Putamen (tissue), 1 donor: Measurements from ENCODE around the gene CTDSP2.
A peak's percentile ranks its signal among the peaks of the same experiment; 100 is the strongest.
"Not testable (repeated sequence)": the region's sequence is repeated elsewhere in the genome, so short reads cannot be mapped to it uniquely, and the experiment has no call there.

Experiments
- DNase-seq: peaks from one replicate; pipeline ENCODE4 v3.0.0-alpha.2; 2016; ENCODE audit warnings: low spot score

Gene CTDSP2

DNA sequence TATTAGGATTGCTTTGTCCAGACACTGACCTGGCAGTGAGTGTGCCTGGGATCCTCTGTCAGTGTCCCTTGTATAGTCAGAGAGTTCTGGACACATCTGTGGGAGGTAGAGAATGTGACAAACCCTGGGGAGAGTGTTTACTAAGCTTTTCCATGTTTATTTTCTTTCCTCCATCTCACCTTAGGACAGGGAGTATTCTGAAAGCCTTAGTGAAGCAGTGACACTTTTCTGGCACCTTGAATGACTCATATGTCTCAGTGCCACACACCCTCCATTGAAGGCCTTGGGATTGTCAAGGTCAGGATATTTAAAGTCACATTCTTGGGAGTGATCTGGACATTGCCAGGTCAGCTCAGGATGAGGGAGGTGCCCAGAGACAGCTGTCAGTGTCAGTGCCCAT lies 34.9 kb upstream of the CTDSP2 start:
- DNase-seq: no peak

DNA sequence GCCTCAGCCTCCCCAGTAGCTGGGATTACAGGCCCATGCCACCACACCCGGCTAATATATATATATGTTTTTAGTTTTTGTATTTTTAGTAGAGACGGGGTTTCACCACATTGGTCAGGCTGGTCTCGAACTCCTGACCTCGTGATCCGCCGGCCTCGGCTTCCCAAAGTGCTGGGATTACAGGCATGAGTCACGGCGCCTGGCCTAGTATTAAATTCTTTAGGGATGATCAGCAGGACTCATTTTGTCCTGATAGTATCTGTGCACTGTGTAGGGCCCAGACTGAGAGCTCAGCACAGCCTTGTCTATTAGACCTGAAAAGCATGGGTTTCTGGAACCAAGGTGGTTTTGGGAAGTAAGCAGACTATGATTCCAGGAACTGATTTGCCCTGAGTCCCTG lies 34.5 kb upstream of the CTDSP2 start:
- DNase-seq: not testable (repeated sequence)

DNA sequence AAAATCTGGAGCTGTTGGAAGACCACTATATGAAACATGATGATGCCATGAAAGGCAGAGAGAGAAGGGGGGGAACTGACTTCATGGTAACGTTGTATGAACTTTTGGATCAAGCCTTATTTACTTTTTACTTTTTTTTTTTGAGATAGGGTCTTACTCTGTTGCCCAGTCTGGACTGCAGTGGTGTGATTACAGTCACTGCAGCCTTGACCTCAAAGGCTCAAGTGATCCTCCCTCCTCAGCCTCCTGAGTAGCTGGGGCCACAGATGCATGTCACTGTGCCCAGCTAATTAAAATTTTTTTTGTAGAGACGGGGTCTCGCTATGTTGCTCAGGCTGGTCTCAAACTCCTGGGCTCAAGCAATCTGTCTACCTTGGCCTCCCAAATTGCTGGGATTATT lies 31.3 kb upstream of the CTDSP2 start:
- DNase-seq: no peak

DNA sequence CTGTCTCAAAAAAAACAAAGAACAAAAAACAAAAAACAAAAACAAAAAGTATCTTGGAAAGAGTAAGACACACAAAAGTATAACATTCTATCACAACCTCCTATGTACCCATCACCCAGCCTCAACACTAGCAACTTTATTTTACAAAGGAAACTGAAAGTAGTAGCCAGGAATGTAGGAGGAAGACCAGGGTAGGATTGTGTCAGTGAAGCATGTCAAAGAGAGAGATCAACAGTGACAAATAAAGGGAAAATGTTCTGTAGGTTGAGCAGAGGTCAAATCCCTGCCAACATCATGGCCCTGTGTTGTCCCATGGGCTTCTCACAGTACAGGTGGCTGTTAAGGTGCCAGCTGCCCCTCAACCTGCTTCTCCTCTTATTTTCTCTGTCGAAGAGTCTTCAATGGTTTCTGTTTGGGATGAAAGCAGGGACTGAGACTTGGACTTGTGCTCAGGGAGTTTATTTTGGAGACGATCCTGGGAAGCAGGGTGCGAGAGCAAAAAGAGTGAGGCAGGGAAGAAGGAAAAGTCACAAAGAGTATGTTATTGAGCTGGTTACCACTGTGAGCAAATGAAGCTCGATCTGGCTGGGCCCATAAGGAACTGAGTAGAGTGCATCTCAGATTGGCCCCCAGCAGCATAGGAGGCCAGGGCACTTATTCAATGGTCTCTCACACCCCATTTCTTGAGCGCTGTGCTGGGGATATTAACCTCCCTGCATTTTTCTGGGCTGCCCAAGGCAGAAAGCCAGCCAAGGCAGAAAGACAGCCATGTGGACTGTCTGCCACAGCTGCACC lies 29.4 kb upstream of the CTDSP2 start:
- no peak for DNase-seq

DNA sequence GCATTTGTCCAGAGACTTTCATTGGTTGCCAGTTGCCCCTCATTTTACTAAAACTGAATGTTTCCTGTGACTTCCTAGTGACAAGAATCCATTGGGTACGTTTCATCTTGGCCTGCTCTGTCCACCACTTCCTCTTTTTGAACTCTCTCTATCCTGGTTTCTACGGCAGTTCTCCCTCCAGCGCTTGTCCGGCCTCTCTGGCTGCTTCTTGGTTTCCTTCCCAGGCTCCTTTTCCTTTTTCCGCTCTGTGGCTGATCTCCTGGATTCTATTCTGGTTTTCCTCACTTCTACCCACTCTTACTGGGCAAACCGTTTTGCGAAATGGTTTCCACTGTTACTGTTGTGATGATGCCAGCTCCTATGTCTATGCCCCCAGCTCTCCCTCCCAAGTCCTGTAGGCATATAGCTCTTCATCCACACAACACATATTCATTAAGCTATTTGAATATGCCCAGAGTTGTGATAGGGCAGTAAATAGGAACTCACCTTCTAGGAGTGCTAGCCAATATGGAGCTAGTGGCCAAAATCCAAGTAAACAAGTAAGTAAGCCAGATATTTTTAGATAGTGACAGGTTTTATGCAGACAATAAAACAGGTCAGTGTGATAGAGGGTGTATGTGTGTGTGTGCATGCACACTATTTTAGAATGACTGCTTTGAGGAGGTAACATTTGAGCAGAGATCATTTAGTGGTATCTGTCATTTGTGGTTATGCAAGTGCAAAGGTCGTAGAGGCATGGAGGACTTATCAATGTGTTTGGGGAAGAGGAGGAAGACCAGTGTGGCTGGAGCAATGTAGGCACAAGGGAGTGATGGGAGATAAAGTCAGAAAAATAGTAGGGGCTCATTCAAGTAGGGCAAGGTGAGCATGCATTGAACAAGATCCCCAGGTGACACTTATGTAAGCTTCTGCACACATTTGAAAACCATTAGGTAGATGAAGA lies 27.9 kb upstream of the CTDSP2 start:
- no peak for DNase-seq

DNA sequence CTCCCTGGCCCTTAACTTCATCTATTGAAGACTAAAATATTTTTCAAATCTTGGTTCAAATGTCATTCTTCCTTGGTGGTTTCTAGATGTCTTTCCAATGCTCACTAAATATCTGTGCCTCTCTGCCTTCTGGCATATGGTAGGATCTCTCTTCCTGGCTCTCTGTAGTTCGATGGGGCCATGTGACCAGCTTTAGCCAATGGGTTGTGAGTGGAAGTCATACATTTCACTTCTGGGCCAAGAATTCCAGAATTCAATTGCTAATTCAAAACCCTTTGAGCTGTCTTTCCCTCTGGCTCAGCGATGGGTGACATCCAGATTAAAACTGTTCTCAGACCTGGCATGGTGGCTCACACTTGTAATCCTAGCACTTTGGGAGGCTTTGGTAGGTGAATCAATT lies 25.8 kb upstream of the CTDSP2 start:
- DNase-seq: no peak

DNA sequence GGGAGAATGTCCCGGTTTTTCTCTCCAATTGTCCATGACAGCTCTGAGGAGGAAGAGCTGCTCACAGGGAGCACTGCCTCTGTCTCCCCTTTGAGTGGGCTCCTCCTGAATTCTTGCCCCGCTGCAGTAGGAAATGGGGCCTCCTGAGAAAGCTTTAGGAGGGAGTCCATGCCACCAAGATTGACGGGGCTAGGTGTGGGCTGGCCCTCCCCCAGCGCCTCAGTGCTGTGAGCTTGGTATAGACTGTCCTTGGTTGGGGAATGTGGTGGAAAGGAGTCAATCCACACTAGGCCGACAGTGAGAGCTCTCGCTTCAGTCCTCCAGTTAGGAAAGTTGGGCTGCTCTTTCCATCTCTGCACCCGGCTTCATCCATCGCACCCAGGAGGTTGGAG lies 23.4 kb upstream of the CTDSP2 start:
- DNase-seq: no peak

DNA sequence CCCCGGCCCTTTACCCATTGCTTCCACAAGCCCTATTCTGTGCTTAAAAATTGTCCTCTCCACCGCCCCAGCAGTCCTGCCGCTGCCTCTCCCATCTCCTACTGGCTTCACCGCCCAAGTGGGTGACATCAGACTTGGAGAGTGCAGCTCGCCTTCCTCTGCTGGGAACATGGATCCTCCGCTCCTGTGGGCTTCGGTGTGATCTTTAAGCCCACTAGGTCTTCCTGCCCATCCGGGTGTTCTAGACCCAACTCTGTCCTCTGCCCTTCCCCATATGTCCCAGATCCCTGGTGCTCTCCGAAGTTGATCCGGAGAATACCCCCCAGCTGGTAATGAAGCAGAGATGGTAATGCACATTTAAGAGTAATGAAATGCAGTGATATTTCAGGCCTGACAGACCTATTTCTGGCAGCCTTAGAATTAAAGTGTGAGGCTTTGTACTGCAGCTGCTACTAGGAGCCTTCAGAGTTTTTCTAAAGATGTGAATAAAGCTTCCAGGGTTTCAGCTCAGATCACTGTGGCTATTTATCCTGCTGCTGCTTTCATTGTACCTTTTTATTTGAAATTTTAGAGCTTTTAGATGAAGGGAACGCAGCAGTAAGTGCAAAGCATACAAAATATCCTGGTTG lies 22.9 kb upstream of the CTDSP2 start:
- peak; percentile 48 for DNase-seq

DNA sequence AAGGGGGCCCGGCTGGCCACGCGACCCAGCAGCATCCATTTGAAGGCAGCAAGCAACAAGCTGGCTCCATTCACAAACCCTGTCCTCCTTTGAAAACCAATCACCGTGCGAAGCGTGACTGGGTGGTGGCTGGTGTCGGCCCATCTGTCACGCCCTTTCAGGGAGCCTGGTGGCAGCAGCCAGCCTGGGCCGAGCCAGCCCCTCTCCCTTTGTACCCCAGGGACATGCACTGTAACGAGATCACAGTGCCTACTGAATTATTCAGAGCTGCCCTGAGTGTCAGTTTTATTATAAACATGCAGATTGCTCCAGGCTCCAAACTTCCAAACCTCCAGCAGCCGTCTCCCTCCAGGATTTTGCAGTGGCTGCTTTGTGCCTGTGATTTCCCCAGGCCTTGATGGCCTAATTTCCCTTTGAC lies 22.3 kb upstream of the CTDSP2 start:
- no peak for DNase-seq

DNA sequence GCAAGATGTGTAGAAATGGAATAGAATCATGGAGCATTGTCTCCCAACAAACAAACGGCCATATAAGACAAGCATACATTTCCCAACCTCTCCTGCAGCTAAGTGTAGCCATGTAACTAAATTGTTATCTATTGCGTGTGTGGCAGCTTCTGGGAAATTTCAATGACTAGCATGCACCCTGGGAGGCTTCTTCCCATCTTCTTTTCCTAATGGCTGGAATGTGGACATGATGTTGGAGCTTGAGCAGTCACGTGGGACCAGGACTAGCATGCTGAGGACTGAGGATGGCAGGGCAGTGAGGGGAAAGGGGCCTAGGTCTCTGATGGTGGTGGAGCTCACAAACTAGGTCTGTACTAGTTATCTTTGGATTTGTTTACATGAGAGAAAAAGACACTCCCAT lies 21.7 kb upstream of the CTDSP2 start:
- DNase-seq: no peak

DNA sequence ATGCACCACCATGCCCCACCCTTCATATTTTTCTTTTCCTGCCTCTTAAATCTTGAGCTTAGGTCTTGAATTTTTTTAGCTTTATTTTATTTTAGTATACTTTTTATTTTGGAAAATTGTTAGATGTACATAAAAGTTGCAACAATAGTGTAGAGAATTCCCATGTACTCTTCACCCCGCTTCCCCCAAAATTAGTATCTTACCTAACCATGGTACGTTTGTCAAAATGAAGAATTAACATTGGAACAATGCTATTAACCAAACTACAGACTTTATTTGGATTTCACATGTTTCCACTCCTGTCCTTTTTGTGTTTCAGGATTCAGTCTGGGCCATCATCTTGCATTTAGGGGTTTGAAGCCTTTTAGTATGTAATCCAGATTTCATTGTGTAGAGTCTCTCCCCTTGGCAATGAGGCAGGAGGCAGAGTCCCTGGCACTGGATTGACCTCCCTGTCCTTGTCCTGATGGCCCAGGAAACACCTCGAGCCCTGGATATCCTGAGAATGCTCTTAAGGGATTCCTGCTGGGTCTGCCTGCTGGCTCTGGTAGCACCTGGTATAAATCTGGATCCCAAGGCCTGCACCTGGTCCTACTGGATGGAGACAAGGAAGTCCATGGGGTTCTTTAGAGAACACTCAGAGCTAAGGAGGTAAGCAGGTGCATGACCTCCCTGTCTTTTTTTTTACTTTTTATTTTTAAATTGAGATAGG lies 19.9 kb upstream of the CTDSP2 start:
- DNase-seq: no peak

DNA sequence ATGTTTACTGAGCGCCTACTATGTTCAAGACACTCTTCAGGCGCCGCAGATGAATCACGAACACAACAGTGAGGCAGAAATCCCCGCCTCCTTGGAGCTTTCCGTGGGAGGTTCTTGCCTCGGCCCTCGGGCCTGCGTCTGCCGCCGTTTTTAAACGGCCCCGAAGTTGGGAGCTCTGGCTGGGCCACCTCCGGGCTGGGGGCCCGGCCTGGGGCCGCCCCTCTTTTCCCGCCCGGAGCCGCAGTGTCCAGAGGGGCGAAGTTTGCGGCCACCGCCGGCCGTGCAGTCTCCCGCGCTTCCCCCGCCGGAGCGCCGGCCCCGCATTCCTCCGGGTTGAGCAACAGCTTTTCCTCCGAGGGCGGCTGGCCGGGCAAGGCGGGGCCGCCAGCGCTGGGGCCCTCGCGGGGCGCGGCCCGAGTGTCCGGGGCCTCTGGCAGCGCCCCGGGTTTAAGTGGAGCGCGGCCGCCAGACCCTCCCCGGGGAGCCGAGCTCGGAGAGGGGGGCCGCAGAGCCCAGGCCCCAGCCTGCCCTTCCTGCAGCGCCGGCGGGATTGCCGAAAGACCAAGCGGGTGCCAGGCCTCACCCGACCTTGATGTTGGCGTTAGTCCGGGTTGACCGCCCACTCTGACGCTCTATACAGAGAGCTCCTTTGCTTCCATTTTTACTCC lies 18.7 kb upstream of the CTDSP2 start:
- no peak for DNase-seq

DNA sequence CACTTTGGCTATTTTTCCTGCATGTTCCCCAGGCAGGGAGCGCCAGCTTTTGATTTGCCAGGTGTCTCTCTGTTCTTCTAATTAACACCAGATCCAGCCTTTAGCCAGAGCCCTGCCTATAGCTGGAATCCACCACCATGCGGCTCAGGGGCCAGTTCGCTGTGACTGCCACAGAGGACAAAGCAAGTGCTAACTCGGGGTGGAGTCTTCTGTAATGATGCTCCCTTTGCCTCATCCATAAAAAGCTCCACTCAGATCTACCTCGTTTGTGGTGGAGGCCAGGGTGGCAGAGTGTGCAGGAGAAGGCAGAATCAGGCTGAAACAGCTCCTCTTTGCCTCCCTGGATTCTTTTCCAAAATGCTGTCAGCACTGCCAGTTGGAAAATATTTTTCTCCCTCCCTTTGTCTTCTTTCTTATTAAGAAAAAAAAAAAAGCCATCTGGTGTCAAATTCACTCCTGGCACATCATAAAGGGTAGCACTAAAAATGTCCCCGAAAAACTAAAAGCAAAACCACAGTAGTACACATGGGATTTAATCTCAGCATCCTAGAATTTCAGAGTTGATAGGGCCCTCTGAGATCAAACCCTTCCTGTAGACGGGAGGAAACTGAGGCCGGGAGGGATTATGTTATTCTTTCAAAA lies 18.0 kb upstream of the CTDSP2 start:
- DNase-seq: no peak

DNA sequence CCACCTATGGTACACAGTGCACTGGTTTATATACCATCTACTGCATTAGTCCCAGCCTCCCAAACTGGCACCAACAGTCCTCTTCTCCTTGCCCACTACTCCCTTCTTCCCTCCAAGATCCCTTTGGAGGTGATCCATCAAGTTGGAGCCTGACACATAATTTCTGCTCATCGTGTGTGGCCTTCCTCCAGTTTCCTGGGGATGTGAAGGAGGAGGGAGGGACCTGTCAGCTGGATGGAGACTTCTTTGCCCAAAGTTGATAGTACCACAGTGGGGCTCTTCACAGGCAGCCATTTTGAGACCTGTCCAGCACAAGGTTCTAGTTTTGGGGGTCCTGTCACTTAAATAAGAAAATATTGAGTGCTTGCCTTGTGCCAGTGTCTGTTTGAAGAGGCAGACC lies 17.1 kb upstream of the CTDSP2 start:
- DNase-seq: no peak

DNA sequence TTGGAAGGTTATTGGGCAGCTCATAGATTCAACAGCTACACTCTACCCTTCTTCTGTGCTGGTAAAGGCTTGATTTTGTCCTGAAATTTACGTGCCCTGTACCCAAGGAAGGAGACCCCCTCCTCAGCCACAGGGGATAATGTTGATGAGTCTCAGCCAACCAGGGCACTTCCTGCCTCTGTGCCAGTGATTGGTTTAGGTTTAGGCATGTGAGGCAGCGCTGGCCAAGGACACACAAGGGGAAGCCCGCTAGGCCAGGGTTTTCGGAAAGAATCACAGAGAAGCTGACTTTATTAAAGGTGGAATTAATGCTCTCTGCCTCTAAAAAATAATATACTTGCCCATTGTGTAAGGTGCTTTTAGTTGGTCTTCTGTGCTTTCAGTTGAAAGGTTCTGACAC lies 15.4 kb upstream of the CTDSP2 start:
- DNase-seq: no peak

DNA sequence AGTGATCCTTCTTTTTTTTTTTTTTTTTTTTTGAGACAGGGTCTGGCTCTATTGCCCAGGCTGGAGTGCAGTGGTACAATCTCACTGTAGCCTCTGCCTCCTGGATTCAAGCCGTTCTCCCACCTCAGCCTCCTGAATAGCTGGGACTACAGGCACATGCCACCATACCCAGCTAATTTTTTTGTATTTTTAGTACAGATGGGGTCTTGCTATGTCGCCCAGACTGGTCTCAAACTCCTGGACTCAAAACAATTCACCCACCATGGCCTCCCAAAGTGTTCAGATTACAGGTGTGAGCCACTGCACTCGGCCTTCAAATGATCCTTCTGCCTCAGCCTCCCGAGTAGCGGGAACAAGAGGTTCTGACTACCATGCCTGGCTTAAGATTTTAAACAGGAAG lies 14.4 kb upstream of the CTDSP2 start:
- not testable (repeated sequence) for DNase-seq

DNA sequence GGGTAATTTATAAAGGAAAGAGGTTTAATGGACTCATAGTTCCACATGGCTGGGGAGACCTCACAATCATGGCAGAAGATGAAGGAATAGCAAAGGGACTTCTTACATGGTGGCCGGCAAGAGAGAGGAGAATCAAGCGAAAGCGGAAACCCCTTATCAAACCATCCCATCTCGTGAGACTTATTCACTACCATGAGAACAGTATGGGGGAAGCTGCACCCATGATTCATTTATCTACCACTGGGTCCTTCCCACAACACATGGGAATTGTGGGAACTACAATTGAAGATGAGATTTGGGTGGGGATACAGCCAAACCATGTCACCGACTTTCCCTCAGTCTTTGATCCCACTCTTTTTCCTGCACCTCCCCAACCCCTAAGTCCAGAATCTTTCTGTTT lies 12.6 kb upstream of the CTDSP2 start:
- DNase-seq: no peak

DNA sequence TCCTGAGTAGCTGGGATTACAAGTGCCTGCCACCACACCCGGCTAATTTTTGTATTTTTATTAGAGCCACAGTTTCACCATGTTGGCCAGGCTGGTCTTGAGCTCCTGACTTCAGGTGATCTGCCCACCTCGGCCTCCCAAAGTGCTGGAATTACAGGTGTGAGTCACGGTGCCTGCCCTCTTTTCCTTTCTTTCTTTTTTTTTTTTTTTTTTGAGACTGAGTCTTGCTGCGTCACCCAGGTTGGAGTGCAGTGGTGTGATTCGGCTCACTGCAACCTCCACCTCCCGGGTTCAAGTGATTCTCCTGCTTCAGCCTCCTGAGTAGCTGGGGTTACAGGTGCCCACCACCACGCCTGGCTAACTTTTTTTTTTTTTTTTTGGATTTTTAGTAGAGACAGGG lies 11.6 kb upstream of the CTDSP2 start:
- not testable (repeated sequence) for DNase-seq

DNA sequence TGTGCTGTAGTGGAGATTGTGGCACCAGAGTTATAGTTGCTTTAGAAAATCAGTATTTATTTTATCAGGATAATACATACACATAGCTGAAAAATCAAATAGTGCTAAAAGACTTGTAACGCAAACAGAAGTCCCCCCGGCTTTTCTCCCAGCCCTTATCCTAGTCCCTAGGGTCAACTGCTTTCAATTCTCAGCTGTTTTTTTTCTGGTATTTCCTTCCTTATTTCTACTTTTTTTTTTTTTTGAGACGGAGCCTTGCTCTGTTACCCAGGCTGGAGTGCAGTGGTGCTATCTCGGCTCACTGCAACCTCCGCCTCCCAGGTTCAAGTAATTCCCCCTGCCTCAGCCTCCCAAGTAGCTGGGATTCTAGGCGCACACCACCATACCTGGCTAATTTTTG lies 8.4 kb upstream of the CTDSP2 start:
- DNase-seq: no peak

DNA sequence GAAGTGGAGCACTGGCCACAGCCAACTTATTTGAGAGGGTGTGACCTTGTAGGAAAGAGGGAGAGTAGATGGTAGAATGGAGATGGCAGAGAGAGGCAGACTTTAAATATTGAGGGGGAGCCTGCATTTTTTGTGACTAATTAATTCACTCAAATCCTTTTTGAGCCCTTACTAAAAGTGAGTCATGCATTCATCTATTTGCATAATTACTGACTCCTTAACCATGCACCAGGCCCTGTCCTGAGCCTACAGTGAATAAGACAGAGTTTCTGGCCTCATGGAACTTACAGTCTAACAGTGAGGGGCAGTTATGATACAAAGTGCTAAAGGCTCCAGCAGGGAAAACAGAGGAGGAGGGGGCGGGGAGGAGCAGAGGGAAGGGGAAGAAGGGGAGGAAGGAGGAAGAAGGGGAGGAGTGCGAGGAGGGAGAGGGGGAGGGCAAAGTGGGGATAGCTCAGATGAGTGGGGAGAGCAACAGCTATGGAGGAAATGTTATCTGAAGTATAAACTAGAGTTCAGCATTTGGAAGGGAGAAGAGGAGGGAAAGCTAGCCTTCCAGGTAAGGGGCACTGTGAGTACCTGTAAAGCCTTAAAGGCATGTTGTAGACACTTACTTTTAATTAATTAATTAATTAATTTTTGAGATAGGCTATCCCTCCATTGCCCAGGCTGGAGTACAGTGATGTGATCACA lies 7.5 kb upstream of the CTDSP2 start:
- no peak for DNase-seq
